ENCODE data around the gene IGSF8. TPM values are rescaled to one million over a fixed set of nuclear protein-coding genes. Genes with fewer than 3 reads are reported as not detected.

Gene IGSF8
- polyA plus RNA-seq (2012; rRNA removed) = 67.9 and 70.7 TPM in 2 replicates
- 25.4 and 43.9 TPM in 2 replicates for polyA plus RNA-seq (2012; cell fraction: cytosol; rRNA removed)
- polyA plus RNA-seq (2012; cell fraction: nucleus; rRNA removed) = 92.0 and 109 TPM in 2 replicates

- peak within 1 kb of the TSS; percentile 35 to 60; a peak in 3 of 4 replicates for H3K27ac ChIP-seq (ENCODE audit: low read depth in 2 of 2, low read length in 1 of 2)
- no peaks in the 10 kb centered on the region for H3K9me2 ChIP-seq
- 12% methylated on average over 27 of the region's 64 CpGs for WGBS (ENCODE audit: low lambda C conversion rate)
- no peaks in the 10 kb centered on the region for H3K27me3 ChIP-seq (ENCODE audit: insufficient read depth)
- peak within 1 kb of the TSS; percentile 83 for H3K9ac ChIP-seq
- peak within 1 kb of the TSS; percentile 87 for H2AFZ ChIP-seq (ENCODE audit: low read depth)
- H3K4me1 ChIP-seq (ENCODE audit: control insufficient read depth in 1 of 2, insufficient read depth in 2 of 2, low read depth in 1 of 2, low read length in 1 of 2) = peaks cover 7 to 28% of the 10 kb centered on the region in 2 experiments; a peak in 1 of 4 replicates
- H3K36me3 ChIP-seq (replicated peaks in 1 of 2; ENCODE audit: control insufficient read depth in 1 of 2, insufficient read depth in 2 of 2, low read length in 1 of 2) = peaks cover 0 to 4% of the 10 kb centered on the region in 2 experiments
- H3K4me3 ChIP-seq (ENCODE audit: low read depth in 2 of 2, low read length in 1 of 2) = peak within 1 kb of the TSS; percentile 81 to 87
- ChIA-PET CTCF (interaction anchor here (0.6 to 8.4 kb wide), 15 partner anchors 11 to 278 kb away, joined by 3 to 132 read pairs (median 6); partner anchors contain the start of genes IGSF9 and KCNJ9), POLR2A (interaction anchor here (1.1 to 1.7 kb wide), 3 partner anchors 12 to 164 kb away, joined by 3 to 5 read pairs (median 3); partner anchors contain the start of genes DCAF8 and KCNJ10)
- H3F3A ChIP-seq (replicated peaks; ENCODE audit: insufficient read depth) = peaks cover 11% of the 10 kb centered on the region
- DNase-seq = peak; percentile 93
- no peaks in the 10 kb centered on the region for H3K79me2 ChIP-seq (ENCODE audit: insufficient read depth)
- H3K4me2 ChIP-seq = peak within 1 kb of the TSS; percentile 93
- H4K20me1 ChIP-seq (ENCODE audit: insufficient read depth) = no peaks in the 10 kb centered on the region
- H3K9me3 ChIP-seq = no peaks in the 10 kb centered on the region
- TF ChIP-seq EZH2phosphoT487 (IDR thresholded peaks at IDR 0.05; ENCODE audit: borderline replicate concordance, low read depth) = no peak
- no peak for TF ChIP-seq FOXJ3 (CRISPR knock-in tag; IDR thresholded peaks at IDR 0.05)
- TF ChIP-seq NRF1 (IDR thresholded peaks at IDR 0.05; ENCODE audit: low read depth, low read length) = no peak
- TF ChIP-seq RFX5 (IDR thresholded peaks at IDR 0.05; ENCODE audit: low read length) = no peak
- no peak for TF ChIP-seq IRF3 (IDR thresholded peaks at IDR 0.05; ENCODE audit: low read depth, low read length)
- no peak for TF ChIP-seq GATA2 (CRISPR knock-in tag; IDR thresholded peaks at IDR 0.05)
- no peak for TF ChIP-seq FOXM1 (IDR thresholded peaks at IDR 0.05; ENCODE audit: low read depth)
- TF ChIP-seq PBX3 (IDR thresholded peaks at IDR 0.05) = peak; percentile 25; the same call in 1 of the 2 replicates
- no peak for TF ChIP-seq GABPA (IDR thresholded peaks at IDR 0.05; ENCODE audit: low read depth)
- TF ChIP-seq RCOR1 (IDR thresholded peaks at IDR 0.05; ENCODE audit: low read length) = no peak
- TF ChIP-seq EP300 (IDR thresholded peaks at IDR 0.05; ENCODE audit: borderline replicate concordance in 1 of 2, low read depth in 1 of 2, low read length in 1 of 2) = no peak
- no peak for TF ChIP-seq CHD2 (IDR thresholded peaks at IDR 0.05; ENCODE audit: low read length, partially characterized antibody)
- no peak for TF ChIP-seq ELF1 (IDR thresholded peaks at IDR 0.05)
- TF ChIP-seq NFIC (IDR thresholded peaks at IDR 0.05; ENCODE audit: borderline replicate concordance) = 0 out of 2 replicates have a peak, but pooled peaks have one; percentile 21
- TF ChIP-seq TCF12 (IDR thresholded peaks at IDR 0.05) = no peak
- TF ChIP-seq MEF2A (IDR thresholded peaks at IDR 0.05; ENCODE audit: borderline replicate concordance, low read depth) = no peak
- no peak for TF ChIP-seq POLR2AphosphoS5 (IDR thresholded peaks at IDR 0.05; ENCODE audit: low read depth, low read length)
- TF ChIP-seq SMC3 (IDR thresholded peaks at IDR 0.05; ENCODE audit: low read depth, low read length) = peak; percentile 18; the same call in 1 of the 2 replicates
- TF ChIP-seq USF2 (IDR thresholded peaks at IDR 0.05; ENCODE audit: borderline replicate concordance, low read depth, low read length) = no peak
- no peak for TF ChIP-seq REST (IDR thresholded peaks at IDR 0.05; ENCODE audit: low read depth, low read length)
- no peak for TF ChIP-seq MAX (IDR thresholded peaks at IDR 0.05; ENCODE audit: low read depth)
- TF ChIP-seq RAD21 (IDR thresholded peaks at IDR 0.05; ENCODE audit: low read length) = no peak
- no peak for TF ChIP-seq FOSL2 (IDR thresholded peaks at IDR 0.05; ENCODE audit: borderline replicate concordance, low read depth)
- TF ChIP-seq USF1 (IDR thresholded peaks at IDR 0.05; ENCODE audit: borderline replicate concordance, low read depth) = no peak
- TF ChIP-seq YY1 (IDR thresholded peaks at IDR 0.05; ENCODE audit: low read depth) = no peak
Observed at GRCh38 chr1:160097911-160098851, at the start of gene IGSF8. Gene IGSF8 (minus strand): TSS chr1:160098619. CDS start chr1:160098472, 147 bp downstream.

Measured in SK-N-SH (cell line).